Loucy (cell line): ENCODE results near the gene ORMDL2.

Experiments
- CTCF ChIP-seq: fragments of 200-600 bp; sonication (generic); conservative IDR thresholded peaks from 2 replicates; pipeline ENCODE4 v1.5.1; 2014; ENCODE audit warnings: mild to moderate bottlenecking, antibody characterized with exemption, low read length
- EZH2phosphoT487 ChIP-seq: fragments of 200-600 bp; IDR thresholded peaks from 2 replicates; pipeline ENCODE4 v1.6.1; 2018; ENCODE audit warnings: antibody characterized with exemption, mild to moderate bottlenecking, moderate library complexity, borderline replicate concordance

GRCh38 chr12:55780685-55781084 is 37.2 kb upstream of the ORMDL2 start:
- TF ChIP-seq CTCF = no peak
- no peak for TF ChIP-seq EZH2phosphoT487
